ENCODE data around the gene RERE.

Gene RERE

DNA sequence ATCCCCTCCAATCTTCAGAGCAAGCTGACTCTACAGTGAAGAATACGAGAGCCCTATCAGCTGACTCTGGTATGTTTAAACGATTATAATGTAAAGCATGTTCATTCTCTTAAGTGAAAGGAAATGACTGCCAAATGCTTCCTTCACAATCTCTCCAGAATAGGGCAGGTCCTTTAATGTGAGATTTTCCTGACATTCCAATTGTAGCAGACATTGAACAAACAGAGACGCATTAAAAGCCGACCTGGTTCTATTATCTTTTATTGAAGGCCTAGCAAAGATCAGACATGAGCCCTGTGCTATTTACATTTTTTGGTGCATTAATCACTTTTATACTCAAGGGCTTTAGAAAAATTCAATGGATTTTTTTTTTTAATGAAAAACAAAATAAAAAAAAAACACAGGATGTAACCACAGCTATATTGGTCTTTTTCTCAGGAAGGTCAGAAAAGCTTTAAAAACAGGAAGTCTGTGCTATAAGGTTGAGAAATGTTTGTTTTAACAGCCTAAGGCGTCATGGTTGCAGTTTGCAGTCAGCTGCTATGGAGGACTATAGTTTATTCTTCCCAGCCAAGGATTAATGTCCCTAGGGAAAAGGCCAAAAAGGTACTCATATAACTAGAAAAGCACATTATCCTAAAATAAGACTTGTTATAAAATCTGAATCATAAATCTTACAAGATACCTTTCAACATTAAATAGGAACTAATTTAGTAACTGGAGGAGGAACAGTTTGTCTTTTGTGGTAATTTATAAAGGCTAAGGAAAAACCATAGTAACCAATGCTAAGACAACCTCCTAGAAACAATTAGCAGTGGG lies 104.8 kb downstream of the RERE start (continued):
- TF ChIP-seq ZNF658 (tag by site-specific recombination; IDR thresholded peaks at IDR 0.05) (no peak), ZNF600 (tag by site-specific recombination; IDR thresholded peaks at IDR 0.05) (peak; percentile 83), ZNF544 (tag by site-specific recombination; IDR thresholded peaks at IDR 0.05) (no peak), ZNF366 (tag by site-specific recombination; conservative IDR thresholded peaks at IDR 0.05) (peak; percentile 87), ZNF510 (tag by site-specific recombination; IDR thresholded peaks at IDR 0.05; ENCODE audit: insufficient replicate concordance) (no peak), ZNF561 (tag by site-specific recombination; IDR thresholded peaks at IDR 0.05; ENCODE audit: borderline replicate concordance) (peak; percentile 59; the same call in 1 of the 2 replicates), ZBTB21 (tag by site-specific recombination; IDR thresholded peaks at IDR 0.05) (no peak; the same call in 1 of the 2 replicates), SP7 (tag by site-specific recombination; IDR thresholded peaks at IDR 0.05) (peak; percentile 90), MEIS1 (CRISPR knock-in tag; IDR thresholded peaks at IDR 0.05; ENCODE audit: borderline replicate concordance) (no peak), ZNF654 (tag by site-specific recombination; IDR thresholded peaks at IDR 0.05; ENCODE audit: low read depth) (0 out of 2 replicates have a peak, but pooled peaks have one; percentile 4), ZNF843 (tag by site-specific recombination; IDR thresholded peaks at IDR 0.05) (peak; percentile 93), ZNF302 (tag by site-specific recombination; IDR thresholded peaks at IDR 0.05; ENCODE audit: low read depth) (no peak), SP2 (tag by site-specific recombination; IDR thresholded peaks at IDR 0.05) (peak; percentile 18; the same call in 1 of the 2 replicates), ZNF121 (tag by site-specific recombination; IDR thresholded peaks at IDR 0.05) (no peak), ZNF146 (tag by site-specific recombination; IDR thresholded peaks at IDR 0.05) (no peak), ZFHX2 (tag by site-specific recombination; conservative IDR thresholded peaks at IDR 0.05) (no peak), ZNF626 (tag by site-specific recombination; IDR thresholded peaks at IDR 0.05) (no peak), ZNF184 (tag by site-specific recombination; IDR thresholded peaks at IDR 0.05) (no peak; the same call in 1 of the 2 replicates), ZNF529 (tag by site-specific recombination; IDR thresholded peaks at IDR 0.05; ENCODE audit: insufficient replicate concordance) (no peak), GLI4 (tag by site-specific recombination; IDR thresholded peaks at IDR 0.05) (no peak), SETDB1 (IDR thresholded peaks at IDR 0.05; ENCODE audit: insufficient read length, low read length) (peak; percentile 21), ZNF433 (tag by site-specific recombination; IDR thresholded peaks at IDR 0.05; ENCODE audit: low read depth) (no peak), ZNF560 (tag by site-specific recombination; IDR thresholded peaks at IDR 0.05; ENCODE audit: borderline replicate concordance) (no peak), ZSCAN30 (tag by site-specific recombination; IDR thresholded peaks at IDR 0.05) (peak; percentile 91), OSR2 (tag by site-specific recombination; IDR thresholded peaks at IDR 0.05) (peak; percentile 93), ZNF629 (tag by site-specific recombination; IDR thresholded peaks at IDR 0.05) (peak; percentile 94)
- TF ChIP-seq, protein P1, sequence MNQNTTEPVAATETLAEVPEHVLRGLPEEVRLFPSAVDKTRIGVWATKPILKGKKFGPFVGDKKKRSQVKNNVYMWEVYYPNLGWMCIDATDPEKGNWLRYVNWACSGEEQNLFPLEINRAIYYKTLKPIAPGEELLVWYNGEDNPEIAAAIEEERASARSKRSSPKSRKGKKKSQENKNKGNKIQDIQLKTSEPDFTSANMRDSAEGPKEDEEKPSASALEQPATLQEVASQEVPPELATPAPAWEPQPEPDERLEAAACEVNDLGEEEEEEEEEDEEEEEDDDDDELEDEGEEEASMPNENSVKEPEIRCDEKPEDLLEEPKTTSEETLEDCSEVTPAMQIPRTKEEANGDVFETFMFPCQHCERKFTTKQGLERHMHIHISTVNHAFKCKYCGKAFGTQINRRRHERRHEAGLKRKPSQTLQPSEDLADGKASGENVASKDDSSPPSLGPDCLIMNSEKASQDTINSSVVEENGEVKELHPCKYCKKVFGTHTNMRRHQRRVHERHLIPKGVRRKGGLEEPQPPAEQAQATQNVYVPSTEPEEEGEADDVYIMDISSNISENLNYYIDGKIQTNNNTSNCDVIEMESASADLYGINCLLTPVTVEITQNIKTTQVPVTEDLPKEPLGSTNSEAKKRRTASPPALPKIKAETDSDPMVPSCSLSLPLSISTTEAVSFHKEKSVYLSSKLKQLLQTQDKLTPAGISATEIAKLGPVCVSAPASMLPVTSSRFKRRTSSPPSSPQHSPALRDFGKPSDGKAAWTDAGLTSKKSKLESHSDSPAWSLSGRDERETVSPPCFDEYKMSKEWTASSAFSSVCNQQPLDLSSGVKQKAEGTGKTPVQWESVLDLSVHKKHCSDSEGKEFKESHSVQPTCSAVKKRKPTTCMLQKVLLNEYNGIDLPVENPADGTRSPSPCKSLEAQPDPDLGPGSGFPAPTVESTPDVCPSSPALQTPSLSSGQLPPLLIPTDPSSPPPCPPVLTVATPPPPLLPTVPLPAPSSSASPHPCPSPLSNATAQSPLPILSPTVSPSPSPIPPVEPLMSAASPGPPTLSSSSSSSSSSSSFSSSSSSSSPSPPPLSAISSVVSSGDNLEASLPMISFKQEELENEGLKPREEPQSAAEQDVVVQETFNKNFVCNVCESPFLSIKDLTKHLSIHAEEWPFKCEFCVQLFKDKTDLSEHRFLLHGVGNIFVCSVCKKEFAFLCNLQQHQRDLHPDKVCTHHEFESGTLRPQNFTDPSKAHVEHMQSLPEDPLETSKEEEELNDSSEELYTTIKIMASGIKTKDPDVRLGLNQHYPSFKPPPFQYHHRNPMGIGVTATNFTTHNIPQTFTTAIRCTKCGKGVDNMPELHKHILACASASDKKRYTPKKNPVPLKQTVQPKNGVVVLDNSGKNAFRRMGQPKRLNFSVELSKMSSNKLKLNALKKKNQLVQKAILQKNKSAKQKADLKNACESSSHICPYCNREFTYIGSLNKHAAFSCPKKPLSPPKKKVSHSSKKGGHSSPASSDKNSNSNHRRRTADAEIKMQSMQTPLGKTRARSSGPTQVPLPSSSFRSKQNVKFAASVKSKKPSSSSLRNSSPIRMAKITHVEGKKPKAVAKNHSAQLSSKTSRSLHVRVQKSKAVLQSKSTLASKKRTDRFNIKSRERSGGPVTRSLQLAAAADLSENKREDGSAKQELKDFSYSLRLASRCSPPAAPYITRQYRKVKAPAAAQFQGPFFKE (tag by site-specific recombination; IDR thresholded peaks at IDR 0.05; ENCODE audit: borderline replicate concordance): no peak
- TF ChIP-seq, protein P2, sequence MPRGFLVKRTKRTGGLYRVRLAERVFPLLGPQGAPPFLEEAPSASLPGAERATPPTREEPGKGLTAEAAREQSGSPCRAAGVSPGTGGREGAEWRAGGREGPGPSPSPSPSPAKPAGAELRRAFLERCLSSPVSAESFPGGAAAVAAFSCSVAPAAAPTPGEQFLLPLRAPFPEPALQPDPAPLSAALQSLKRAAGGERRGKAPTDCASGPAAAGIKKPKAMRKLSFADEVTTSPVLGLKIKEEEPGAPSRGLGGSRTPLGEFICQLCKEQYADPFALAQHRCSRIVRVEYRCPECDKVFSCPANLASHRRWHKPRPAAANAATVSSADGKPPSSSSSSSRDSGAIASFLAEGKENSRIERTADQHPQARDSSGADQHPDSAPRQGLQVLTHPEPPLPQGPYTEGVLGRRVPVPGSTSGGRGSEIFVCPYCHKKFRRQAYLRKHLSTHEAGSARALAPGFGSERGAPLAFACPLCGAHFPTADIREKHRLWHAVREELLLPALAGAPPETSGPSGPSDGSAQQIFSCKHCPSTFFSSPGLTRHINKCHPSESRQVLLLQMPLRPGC (tag by site-specific recombination; IDR thresholded peaks at IDR 0.05): peak; percentile 70
- TF ChIP-seq, protein P3, sequence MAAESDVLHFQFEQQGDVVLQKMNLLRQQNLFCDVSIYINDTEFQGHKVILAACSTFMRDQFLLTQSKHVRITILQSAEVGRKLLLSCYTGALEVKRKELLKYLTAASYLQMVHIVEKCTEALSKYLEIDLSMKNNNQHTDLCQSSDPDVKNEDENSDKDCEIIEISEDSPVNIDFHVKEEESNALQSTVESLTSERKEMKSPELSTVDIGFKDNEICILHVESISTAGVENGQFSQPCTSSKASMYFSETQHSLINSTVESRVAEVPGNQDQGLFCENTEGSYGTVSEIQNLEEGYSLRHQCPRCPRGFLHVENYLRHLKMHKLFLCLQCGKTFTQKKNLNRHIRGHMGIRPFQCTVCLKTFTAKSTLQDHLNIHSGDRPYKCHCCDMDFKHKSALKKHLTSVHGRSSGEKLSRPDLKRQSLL (tag by site-specific recombination; IDR thresholded peaks at IDR 0.05): peak; percentile 57; the same call in 1 of the 2 replicates
- TF ChIP-seq, protein P4, sequence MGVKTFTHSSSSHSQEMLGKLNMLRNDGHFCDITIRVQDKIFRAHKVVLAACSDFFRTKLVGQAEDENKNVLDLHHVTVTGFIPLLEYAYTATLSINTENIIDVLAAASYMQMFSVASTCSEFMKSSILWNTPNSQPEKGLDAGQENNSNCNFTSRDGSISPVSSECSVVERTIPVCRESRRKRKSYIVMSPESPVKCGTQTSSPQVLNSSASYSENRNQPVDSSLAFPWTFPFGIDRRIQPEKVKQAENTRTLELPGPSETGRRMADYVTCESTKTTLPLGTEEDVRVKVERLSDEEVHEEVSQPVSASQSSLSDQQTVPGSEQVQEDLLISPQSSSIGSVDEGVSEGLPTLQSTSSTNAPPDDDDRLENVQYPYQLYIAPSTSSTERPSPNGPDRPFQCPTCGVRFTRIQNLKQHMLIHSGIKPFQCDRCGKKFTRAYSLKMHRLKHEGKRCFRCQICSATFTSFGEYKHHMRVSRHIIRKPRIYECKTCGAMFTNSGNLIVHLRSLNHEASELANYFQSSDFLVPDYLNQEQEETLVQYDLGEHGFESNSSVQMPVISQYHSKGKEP (tag by site-specific recombination; IDR thresholded peaks at IDR 0.05): peak; percentile 98

Data from HEK293 (cell line).